ENCODE data around the gene PRDM2.

Gene PRDM2

DNA sequence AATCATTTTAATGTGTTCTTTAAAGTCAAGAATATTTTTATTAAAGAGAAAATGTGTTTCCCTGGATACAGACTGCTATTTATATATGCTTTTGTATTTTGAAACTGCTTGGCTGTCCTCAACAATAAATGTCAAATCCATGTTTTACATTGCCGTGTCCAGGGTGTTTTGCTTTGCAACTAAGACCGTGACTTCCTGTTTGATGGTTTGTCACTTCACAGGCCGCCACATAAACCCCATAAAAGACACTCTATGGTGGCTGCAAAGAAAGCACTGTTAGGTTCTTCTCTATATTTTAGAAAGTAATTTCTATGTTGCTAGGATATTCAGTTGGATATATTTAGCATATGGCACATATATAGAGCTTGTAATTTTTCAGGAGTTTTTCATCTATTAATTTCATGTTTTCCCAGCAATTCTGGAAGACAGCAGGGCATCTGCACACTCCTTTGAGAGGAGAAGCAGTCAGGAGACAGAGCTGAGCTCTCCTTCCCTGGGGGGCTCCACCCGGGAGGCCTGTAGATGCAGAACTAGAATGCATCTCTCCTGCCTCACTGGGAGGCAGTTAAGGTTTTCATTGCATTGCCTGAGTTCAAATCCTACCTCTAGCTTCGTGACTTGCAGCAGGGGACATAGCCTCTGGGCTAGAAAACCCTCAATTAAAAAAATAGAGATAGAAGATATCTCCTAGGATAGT, 33.1 kb downstream of the PRDM2 start:
- DNase-seq (ENCODE audit: low read depth in 2 of 2): no peak

DNA sequence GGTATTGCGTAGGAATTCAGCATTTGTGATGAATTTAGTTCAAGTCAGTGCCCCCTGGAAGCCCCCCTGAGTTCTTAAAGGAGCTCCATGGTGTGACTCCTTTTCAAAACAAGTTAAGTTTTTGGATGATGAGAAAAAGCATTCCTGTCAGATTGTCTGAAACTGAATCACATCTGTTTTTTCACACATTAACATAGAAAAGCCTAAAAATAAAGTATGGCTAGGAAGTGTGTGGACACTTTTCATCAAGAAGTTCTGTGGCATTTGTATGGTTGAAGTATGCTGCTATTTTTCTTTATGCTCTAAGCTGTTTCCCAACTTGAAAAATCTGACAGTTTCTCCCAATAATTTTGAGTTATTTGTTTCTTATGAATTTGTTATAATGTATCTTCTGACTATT, 33.7 kb downstream of the PRDM2 start:
- no peak for DNase-seq (ENCODE audit: low read depth in 2 of 2)

DNA sequence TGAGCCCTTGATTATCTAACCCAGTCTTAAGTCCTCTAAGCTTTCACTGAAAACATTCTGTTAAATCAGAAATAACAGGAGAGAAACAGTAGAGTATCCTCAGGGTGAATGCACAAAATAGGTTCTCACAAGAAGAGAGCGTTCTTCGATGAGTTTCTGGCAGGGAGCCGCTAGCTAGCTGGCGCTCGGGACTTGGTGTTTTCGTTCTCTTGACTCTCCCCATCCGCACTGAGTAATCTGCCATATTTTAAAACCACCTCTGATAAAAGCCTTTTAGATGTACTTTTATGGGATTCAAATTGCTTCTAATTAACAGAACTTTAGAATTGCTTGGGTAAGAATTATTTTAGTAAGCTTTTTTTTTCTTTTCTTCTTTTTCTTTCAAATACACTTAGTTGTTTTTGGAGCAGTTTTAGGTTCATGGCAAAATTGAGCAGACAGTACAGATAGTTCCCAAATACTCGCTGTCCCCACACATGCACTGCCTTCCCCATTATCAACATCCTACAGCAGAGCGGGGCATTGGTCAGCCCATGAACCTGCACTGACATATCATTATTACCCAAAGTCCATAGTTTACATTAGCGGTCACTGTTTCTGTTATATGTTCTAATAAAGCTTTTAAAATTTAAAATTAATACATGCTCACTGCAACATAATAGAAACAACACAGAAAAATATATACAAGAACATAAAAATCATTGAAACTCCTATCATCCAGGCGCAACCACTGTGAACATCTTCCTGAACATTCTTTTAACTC, 35.4 kb downstream of the PRDM2 start:
- DNase-seq (ENCODE audit: low read depth in 2 of 2): no peak

DNA sequence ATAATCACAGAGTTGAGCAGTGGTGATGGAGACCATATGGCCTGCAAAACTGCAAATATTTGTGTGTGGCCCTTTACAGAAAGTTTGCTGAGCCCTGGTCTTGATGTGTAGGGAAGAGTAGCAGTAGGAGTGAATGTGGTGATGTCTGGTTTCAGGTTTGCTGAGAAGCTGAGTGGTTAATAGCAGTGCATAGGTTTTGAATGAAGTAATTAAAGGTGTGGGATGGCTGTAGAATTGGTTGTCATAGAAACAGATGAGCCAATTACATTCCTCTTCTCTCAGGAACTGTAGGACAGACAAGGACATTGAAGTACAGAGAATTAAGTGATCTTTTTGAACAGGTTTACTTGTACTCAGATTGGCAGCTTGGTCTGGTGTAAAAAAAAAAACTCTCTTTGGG, 37.4 kb downstream of the PRDM2 start:
- no peak for DNase-seq (ENCODE audit: low read depth in 2 of 2)

DNA sequence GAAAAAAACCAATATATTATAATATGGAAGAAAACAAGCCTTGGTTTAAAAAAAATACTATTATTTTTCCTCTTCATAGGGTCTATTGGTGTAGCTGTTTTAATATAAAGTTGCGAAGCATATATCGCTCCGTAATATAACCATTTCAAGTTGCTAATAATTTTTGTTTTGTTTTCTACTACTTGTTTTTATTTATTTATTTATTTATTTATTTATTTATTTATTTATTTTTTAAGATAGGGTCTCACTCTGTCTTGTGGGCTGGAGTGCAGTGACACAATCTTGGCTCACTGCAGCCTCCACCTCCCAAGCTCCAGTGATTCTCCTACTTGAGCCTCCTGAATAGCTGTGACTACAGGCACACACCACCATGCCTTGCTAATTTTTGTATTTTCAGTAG, 46.4 kb downstream of the PRDM2 start:
- no peak for DNase-seq (ENCODE audit: low read depth in 2 of 2)

DNA sequence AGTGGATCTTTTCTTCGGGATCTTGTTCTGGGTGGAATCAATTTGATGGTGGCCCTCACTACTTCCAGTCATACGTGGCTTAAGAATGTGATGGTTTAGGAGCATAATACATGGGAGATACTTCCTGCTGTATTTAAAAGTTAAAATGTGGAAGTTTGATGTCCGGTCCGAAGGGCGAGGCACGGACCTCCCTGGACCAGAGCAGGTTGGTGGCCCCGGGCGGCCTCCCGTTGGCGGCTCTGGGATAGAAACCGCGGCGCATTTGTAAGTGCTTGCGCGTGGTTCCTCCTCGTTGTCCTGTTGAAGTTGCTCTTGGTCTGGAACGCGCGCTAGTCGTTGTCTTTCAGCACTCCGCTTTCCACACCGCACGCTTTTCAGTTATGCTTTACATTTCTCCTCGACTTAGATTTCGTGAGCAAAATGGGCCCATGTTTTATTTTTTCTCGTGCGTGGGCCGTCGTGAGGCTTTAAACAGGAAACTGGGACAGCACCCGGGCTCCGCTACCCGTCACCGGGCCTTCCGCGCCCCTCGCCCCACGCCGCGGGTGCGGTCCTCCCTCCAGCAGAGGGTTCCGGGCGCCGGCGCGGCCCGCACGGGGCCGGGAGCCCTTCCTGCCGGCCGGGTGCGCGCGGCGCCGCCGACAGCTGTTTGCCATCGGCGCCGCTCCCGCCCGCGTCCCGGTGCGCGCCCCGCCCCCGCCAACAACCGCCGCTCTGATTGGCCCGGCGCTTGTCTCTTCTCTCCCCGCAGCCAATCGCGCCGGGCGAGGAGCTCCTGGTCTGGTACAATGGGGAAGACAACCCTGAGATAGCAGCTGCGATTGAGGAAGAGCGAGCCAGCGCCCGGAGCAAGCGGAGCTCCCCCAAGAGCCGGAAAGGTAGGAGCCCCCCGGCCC, 48.9 kb downstream of the PRDM2 start:
- peak; percentile 89 to 91 for DNase-seq (ENCODE audit: low read depth in 2 of 2)

DNA sequence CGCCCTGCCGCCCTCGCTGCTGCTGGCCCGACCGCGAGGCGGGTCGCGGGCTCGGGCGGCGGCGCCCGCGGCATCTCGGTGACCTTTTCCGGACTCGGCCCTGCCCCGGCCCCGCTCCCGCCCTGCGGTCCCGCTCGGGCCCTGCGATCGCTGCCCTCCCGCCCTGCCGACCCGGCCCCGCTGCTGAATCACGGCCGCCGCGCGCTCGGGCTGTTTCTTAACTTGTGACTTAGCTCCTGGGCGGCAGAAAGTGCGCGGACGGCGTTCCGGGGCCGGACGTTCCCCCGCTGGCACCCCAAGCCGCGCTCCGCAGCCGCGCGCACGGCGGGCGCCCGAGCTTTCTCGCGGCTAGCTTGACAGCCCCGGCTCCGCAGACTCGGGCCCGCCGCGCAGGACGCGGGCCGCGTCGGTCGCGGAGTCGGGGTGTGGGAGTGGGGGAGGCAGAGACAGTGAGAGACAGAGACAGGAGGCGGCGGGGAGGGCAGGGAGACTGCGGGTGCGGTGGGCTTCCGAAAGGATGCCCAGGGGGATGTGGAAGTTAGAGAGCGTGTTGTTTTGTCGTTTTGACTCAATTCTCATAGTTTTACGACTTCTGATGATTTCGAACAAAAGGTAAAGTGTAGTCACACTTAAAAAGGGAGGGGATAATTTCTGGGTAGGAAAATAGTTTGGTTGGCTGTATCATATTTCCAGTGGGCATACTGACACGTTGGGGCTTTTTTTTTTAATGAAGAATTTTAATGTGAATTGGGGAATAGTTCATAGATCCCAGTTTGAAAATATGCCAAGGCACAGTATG, 49.8 kb downstream of the PRDM2 start:
- DNase-seq (ENCODE audit: low read depth in 2 of 2): peak in 1 of 2 experiments; percentile 33

DNA sequence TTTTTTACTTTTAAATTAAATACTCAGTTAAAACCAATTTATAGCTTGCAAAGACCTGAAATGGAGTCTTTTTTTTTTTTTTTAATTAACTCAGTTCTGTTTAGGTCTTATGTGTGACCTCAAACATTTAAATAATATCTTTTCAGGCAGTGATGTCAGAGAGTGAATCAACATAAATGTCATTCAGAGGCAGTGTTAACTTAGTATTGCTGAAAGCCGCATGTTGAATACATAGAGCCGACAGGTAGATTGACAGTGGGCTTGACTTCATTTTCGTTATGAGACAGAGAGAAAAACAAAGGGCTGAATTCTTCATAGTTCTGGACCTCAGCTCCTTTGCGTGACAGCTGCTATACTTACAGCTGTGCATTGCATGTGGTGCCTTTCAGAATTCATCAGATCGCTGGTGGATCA, 51.5 kb downstream of the PRDM2 start:
- DNase-seq (ENCODE audit: low read depth in 2 of 2): no peak

DNA sequence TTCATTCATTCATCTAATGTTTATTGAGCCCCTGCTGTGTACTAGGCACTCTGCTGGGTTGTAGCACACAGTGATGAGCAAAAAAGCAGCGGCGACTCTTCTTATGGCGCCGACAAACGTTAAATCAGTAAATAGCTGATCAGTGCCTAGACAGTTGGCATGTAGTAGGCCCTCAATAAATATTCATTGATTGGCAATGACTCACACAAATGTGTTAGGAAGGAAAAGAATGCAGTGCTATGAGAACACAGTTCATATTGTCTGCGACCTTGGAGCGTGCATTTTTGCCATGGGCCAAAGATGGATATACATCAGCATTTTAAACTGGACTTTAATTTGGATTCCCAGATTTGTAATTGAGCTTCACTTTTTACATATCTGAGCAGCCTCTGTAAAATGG, 52.0 kb downstream of the PRDM2 start:
- no peak for DNase-seq (ENCODE audit: low read depth in 2 of 2)

DNA sequence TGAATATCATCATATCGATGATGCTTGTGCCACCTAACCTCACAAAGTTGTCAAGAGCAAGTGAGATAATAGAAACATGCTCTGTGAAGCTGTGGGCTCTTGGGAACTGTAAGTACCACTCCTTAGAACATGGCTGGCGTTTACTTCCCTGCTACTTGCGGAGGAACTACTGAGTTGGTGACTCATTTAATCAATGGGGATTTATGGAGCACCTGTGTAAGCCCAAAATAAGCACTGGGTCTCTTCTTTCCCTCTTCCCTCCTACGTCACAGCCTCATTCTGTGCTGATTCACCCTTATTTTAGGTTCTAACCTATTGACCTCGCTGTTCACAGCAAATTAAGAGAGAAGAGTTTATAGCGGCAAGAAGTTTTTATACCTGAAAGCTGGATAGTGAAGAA, 52.9 kb downstream of the PRDM2 start:
- DNase-seq (ENCODE audit: low read depth in 2 of 2): no peak

DNA sequence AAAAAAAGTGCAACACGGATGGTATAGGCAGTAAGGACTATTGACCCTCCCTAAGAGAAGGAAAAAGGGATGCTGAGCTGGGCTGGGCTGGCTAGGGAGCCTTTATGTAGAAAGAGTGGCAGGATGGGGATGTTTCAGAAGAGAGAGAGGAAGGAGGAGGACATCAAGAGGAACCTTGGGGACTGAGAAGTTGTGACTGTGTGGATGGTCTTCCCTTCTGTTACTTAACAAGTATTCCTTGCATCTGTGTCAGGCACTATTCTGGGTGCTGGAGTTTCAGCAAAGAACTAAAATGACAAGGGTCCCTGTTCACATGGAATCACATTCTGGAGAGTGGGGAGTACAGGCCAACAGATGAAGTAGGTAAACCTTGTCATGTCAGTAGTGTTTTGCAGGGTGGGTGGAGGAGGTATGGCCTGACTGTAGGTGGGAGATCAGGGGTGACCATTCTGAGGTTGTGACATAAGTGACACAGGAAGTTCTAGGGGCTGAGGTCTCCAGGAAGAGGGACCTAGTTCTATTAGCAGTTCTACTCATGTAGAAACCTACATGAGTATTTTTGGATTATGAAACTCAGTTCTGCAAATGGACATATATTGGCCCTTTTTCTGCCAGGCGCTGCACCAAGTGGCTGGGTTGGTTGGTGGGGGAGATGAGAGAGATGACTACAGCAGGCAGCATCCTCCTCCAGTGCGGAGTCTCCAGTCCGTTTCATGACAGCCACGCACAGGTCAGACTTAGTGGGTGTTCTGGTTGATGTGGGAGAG, 53.8 kb downstream of the PRDM2 start:
- DNase-seq (ENCODE audit: low read depth in 2 of 2): no peak

DNA sequence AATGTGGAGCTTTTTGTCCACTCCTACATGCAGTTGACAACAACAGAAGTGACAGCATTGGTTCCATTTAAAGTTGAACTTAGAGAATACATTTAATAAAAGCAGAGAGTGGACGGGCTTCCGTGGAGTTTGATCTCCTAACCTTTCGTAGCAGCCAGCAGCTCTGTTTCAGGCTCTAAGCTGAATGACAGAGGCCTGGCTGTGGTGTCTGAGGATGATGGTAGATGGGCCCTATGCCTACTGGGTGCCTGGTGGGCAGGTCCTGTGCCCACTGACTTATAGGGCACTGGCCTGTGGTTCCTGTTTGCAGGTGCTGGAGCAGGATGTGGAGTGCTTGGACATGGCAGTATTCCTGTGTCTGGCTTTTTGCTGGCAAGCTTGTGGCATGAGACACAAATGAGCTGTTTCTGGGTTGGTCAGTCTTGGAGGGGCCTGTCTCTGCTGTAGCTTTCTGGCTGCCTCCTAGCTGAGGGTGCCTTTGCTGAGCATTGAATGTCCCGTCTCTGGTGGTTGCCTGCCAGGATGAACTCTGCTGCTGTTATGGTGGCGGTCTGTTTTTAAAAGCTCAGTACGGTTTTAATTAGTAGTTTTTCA, 54.6 kb downstream of the PRDM2 start:
- no peak for DNase-seq (ENCODE audit: low read depth in 2 of 2)

DNA sequence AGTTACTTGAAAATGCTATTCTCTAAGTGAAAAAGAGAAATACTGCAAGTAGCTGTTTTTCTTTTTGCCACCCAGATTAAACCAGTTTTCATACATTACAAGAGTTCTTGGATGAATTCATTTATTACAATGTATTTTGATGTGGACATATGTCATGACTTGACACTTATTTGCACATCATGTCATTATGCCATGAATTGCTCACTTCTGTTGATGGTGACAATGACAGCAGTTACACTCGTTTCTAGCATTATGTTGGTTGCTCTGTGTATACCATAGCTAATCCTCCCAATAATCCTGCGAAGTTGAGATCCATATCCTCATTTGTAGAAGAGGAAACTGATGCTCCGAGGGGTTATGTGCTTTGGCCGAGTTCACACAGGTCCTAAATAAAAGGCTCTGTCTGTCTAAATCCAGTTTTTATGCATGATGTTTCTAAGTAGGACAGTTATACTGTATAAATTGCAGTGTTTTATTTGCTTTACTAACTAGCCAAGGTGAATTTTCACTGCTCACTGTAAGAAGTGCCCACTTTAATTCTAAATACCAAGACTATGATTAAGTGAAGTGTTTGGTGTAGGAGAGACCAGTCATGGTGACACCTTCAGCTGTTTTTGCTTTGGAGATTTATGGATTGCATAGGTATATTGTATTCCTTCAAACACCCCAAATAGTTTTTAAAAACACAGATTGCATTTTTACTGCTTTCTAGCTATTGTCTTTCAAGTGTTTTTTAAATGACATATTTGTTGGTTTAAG, 56.7 kb downstream of the PRDM2 start:
- DNase-seq (ENCODE audit: low read depth in 2 of 2): no peak

DNA sequence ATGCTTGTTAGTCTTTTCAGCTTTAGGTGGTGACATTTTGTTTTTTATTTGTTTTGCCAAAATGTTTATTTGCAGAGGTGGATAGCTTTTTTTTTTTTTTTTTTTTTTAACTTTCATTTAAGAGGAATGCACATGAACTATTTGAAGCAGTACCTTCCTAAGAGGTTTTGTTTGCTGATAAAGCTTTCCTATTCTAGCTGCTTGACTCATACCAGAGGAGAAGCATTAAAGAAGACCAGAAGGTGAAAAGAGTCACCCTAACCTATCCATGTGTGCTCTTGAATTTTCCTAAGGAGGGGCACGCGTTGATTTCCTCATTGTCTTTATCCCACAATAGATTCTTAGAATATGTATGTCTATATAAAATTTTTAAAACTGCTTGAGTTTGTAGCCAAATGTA, 57.7 kb downstream of the PRDM2 start:
- no peak for DNase-seq (ENCODE audit: low read depth in 2 of 2)

DNA sequence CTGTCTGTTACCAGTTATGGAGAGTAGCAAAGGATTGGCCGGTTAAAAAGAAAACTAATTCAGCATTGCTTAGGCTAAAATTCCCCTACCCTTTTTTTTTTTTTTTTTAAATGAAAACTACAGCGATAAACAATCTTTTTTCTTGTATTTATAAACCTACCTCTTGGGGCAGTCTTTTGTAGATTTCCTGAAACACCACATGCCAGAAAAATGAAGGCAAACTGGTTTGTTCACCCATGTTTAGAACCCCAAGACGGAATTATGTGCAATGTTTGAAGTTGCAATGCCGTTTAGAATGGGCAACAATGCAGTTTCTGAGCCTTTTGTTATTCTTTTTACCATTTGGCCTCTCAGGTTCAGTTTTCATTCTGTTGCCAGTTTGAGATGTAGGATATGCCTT, 59.1 kb downstream of the PRDM2 start:
- no peak for DNase-seq (ENCODE audit: low read depth in 2 of 2)

DNA sequence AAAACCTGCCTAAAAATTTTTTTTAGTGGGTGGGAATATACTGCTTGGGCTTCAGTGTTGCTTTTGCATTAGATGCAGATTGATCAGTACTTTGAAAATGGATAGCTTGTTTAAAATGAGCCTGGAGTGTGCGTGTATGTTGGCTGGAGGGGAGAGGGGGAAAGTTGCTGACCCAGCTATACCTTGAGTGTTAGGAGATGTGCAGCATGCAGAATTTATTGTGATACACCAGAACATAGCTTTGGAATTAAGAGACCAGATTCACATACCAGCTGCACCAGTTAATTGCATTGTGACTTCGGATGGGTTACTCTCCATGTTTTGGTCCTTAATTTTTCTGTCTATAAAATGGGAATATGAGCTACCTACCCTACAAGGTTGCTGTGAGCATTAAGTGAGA, 60.4 kb downstream of the PRDM2 start:
- no peak for DNase-seq (ENCODE audit: low read depth in 2 of 2)

DNA sequence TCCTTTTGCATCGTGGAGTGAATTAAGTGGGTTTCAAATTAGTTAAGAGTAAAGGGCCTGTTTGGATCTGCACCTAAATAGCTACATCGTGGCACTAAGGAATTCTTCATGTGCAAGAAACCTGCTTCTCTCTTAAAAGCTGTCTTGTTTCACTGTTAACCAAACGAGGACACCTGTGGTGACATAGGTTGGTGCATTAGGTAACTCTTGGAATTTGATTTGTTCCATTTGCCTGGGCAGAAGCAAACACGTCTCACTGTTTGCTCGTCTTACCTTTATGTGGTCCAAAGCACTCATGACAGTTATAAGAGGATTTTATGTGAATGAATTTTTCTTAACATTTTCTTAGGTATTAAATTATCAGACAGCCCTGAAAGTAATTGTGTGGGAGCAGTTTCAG, 60.9 kb downstream of the PRDM2 start:
- no peak for DNase-seq (ENCODE audit: low read depth in 2 of 2)

DNA sequence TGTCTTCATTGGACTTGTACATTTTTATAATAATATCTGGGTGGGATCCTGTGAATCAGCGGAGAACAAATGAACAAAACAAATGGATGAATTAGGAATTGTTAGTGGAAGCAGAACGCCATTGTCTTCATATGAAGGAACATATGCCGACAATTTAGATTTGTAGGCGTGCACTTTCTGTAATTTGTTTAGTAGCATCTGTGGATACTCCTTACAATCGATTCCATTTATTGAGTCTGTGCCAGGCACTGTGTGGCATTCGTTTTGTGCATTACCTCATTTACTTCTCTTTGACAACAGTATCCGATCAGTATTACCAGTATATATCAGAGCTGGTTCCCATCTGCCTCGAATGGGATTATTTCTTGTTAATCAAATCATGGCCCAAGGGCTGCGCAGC, 61.9 kb downstream of the PRDM2 start:
- DNase-seq (ENCODE audit: low read depth in 2 of 2): no peak

DNA sequence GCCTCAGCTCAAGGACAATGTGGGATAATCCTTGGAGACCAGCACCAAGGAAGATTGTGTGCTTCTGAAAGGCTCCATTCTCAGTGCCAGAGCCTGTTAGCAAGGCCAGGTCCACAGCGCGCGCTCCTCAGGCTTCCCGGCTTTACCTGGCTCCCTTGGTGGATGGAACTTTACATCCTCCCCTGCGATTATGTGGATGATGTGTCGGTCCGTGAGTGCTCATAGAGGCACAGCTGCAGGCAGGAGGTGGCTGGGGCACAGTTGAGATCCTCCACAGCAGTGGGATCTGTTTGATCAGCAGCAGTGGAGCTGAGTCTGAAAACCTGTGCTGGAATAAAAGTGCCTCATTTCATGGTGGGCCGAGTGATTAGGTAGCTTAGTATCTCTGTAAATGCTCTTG, 62.7 kb downstream of the PRDM2 start:
- no peak for DNase-seq (ENCODE audit: low read depth in 2 of 2)

DNA sequence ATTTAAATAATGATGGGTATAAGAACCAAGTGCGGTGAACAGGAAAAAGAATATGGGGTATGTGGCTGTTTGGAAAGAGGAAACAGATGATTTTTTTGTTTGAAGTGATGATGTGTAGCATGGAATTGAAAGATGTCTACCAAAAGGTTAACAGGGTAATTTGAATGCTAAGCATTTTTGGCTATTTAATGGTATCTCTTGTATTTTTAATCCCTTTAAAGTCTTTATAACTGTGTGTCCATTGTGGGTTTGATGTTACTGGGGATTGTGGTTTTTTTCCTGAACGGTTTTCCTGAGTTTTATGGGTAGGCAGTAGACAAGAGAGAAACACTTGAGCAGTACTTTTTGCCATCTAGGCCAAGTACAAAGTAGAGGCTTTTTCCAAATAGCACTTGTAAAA, 63.2 kb downstream of the PRDM2 start:
- no peak for DNase-seq (ENCODE audit: low read depth in 2 of 2)

All from stimulated activated CD4-positive, alpha-beta T cell treated with anti-CD3 and anti-CD28 coated beads, Interleukin-12 subunit alpha, Interleukin-12 subunit beta, amount 100 ng/mL, for 24 hours (primary cell).